Measurements from ENCODE around the gene CYFIP1.

GRCh38 chr15:22874966-22875365, 105.2 kb downstream of the CYFIP1 start:
- TF ChIP-seq POLR2A (IDR thresholded peaks at IDR 0.05) = no peak
- TF ChIP-seq CTCF (IDR thresholded peaks at IDR 0.05) = no peak

All from heart left ventricle (tissue), 13 donors.